SK-N-SH (cell line): ENCODE results near the gene AXIN2. TPM values are rescaled to one million over a fixed set of nuclear protein-coding genes. Genes with fewer than 3 reads are reported as not detected.

Experiments
- CTCF ChIA-PET: fragments of 300-600, 350-600 bp; formaldehyde crosslinking; extraction: SDS; loops from one replicate; lab custom pipeline; 2021; lab: Yijun Ruan, JAX
- POLR2A ChIA-PET: fragments of 350-600 bp; sonication (Branson Sonifier 250); formaldehyde crosslinking; extraction: SDS; loops from one replicate; lab custom pipeline; 2020; ENCODE audit warnings: antibody characterized with exemption, inconsistent platforms; lab: Yijun Ruan, JAX
- DNase-seq: peaks from one replicate; pipeline ENCODE4 v3.0.0; 2012
- H2AFZ ChIP-seq: fragments of 200-600 bp; sonication (generic); 2 replicates; pipeline ENCODE4 v1.8.1; 2016; ENCODE audit warnings: antibody characterized with exemption, mild to moderate bottlenecking, low read depth
- H3F3A ChIP-seq: fragments of 200-600 bp; sonication (generic); replicated peaks from 2 replicates; pipeline ENCODE3; 2016; ENCODE audit warnings: antibody characterized with exemption, mild to moderate bottlenecking; ENCODE audit not compliant: insufficient read depth
- H3K27ac ChIP-seq, 2 experiments: fragments of 200-500 bp in 1 of 2; fragments of 200-600 bp in 1 of 2; sonication (Bioruptor generic) in 1 of 2; sonication (generic), shearing (Covaris generic) in 1 of 2; 2 replicates each; pipeline versions ENCODE4 v1.5.1 to v1.6.1; 2014 to 2016; ENCODE audit warnings: low read depth in 2 of 2, inconsistent platforms in 1 of 2, low read length in 1 of 2, mild to moderate bottlenecking in 1 of 2, mixed read lengths in 1 of 2
- H3K27me3 ChIP-seq: fragments of 200-600 bp; sonication (generic), shearing (Covaris generic); 2 replicates; pipeline ENCODE4 v1.6.1; 2016; ENCODE audit warnings: mixed run types; ENCODE audit not compliant: insufficient read depth
- H3K36me3 ChIP-seq, 2 experiments: fragments of 200-500 bp in 1 of 2; fragments of 200-600 bp in 1 of 2; sonication (Bioruptor generic) in 1 of 2; sonication (generic) in 1 of 2; replicated peaks in 1 of 2; 2 replicates each; pipeline versions ENCODE3 to v1.5.1; 2014 to 2016; ENCODE audit warnings: low read length in 1 of 2, mild to moderate bottlenecking in 1 of 2; ENCODE audit not compliant: insufficient read depth in 2 of 2, control insufficient read depth in 1 of 2
- H3K4me1 ChIP-seq, 2 experiments: fragments of 200-500 bp in 1 of 2; fragments of 200-600 bp in 1 of 2; sonication (Bioruptor generic) in 1 of 2; sonication (generic), shearing (Covaris generic) in 1 of 2; 2 replicates each; pipeline versions ENCODE4 v1.5.1 to v1.6.1; 2014 to 2016; ENCODE audit warnings: low read depth in 1 of 2, low read length in 1 of 2, mixed run types in 1 of 2; ENCODE audit not compliant: insufficient read depth in 2 of 2, control insufficient read depth in 1 of 2
- H3K4me2 ChIP-seq: fragments of 200-600 bp; sonication (generic), shearing (Covaris generic); 2 replicates; pipeline ENCODE4 v1.6.1; 2017; ENCODE audit warnings: mixed run types
- H3K4me3 ChIP-seq, 2 experiments: fragments of 200-500 bp in 1 of 2; fragments of 200-600 bp in 1 of 2; sonication (Bioruptor generic) in 1 of 2; sonication (generic), shearing (Covaris generic) in 1 of 2; 2 replicates each; pipeline versions ENCODE4 v1.5.1 to v1.8.1; 2014 to 2016; ENCODE audit warnings: low read depth in 2 of 2, inconsistent platforms in 1 of 2, low read length in 1 of 2, mild to moderate bottlenecking in 1 of 2, mixed read lengths in 1 of 2, moderate library complexity in 1 of 2
- H3K79me2 ChIP-seq: fragments of 200-600 bp; sonication (generic); 2 replicates; pipeline ENCODE4 v1.8.1; 2017; ENCODE audit warnings: mild to moderate bottlenecking; ENCODE audit not compliant: insufficient read depth
- H3K9ac ChIP-seq: fragments of 200-600 bp; sonication (generic); 2 replicates; pipeline ENCODE4 v1.6.1; 2017; ENCODE audit warnings: mixed run types
- H3K9me2 ChIP-seq: fragments of 200-600 bp; sonication (generic); 2 replicates; pipeline ENCODE4 v1.6.1; 2017; ENCODE audit warnings: mixed run types
- H3K9me3 ChIP-seq: fragments of 200-600 bp; sonication (generic); 2 replicates; pipeline ENCODE4 v1.6.1; 2017; ENCODE audit warnings: mixed run types, mild to moderate bottlenecking, moderate library complexity
- H4K20me1 ChIP-seq: fragments of 200-600 bp; sonication (generic); 2 replicates; pipeline ENCODE4 v1.6.1; 2017; ENCODE audit warnings: mild to moderate bottlenecking, mixed run types; ENCODE audit not compliant: insufficient read depth
- ELF1 ChIP-seq: IDR thresholded peaks from 2 replicates; pipeline ENCODE4 v1.4.0; 2012
- FOSL2 ChIP-seq: IDR thresholded peaks from 2 replicates; pipeline ENCODE4 v1.4.0; 2012; ENCODE audit warnings: low read depth, mild to moderate bottlenecking, moderate library complexity, borderline replicate concordance
- FOXM1 ChIP-seq: IDR thresholded peaks from 2 replicates; pipeline ENCODE4 v1.4.0; 2012; ENCODE audit warnings: low read depth, mild to moderate bottlenecking
- MAX ChIP-seq: IDR thresholded peaks from 2 replicates; pipeline ENCODE4 v1.4.0; 2012; ENCODE audit warnings: low read depth
- MEF2A ChIP-seq: IDR thresholded peaks from 2 replicates; pipeline ENCODE4 v1.4.0; 2012; ENCODE audit warnings: low read depth, borderline replicate concordance
- NFIC ChIP-seq: IDR thresholded peaks from 2 replicates; pipeline ENCODE4 v1.4.0; 2012; ENCODE audit warnings: borderline replicate concordance
- NRF1 ChIP-seq: IDR thresholded peaks from 2 replicates; pipeline ENCODE4 v1.6.1; 2012; ENCODE audit warnings: low read depth, mild to moderate bottlenecking, low read length
- PBX3 ChIP-seq: IDR thresholded peaks from 2 replicates; pipeline ENCODE4; 2012
- RAD21 ChIP-seq: IDR thresholded peaks from 2 replicates; pipeline ENCODE4 v1.6.1; 2012; ENCODE audit warnings: mild to moderate bottlenecking, low read length
- RCOR1 ChIP-seq: fragments of 150-350 bp; IDR thresholded peaks from 2 replicates; pipeline ENCODE4 v1.6.1; 2017; ENCODE audit warnings: antibody characterized with exemption, low read length
- RFX5 ChIP-seq: IDR thresholded peaks from 2 replicates; pipeline ENCODE4 v1.6.1; 2012; ENCODE audit warnings: mild to moderate bottlenecking, improper control_type of control experiment, low read length
- RXRA ChIP-seq: IDR thresholded peaks from 2 replicates; pipeline ENCODE4 v1.4.0; 2012; ENCODE audit warnings: low read depth, mild to moderate bottlenecking, borderline replicate concordance
- SIN3A ChIP-seq: IDR thresholded peaks from 2 replicates; pipeline ENCODE4 v1.6.1; 2012; ENCODE audit warnings: low read depth, mild to moderate bottlenecking, low read length, moderate library complexity, borderline replicate concordance
- SMC3 ChIP-seq: IDR thresholded peaks from 2 replicates; pipeline ENCODE4 v1.6.1; 2012; ENCODE audit warnings: low read depth, low read length, improper control_type of control experiment
- TCF12 ChIP-seq: IDR thresholded peaks from 2 replicates; pipeline ENCODE4 v1.4.0; 2012
- WGBS: methylation state at CpG from one replicate; pipeline ENCODE4 v1.1.6; 2017; ENCODE audit warnings: low lambda C conversion rate; 5-methylcytosine and 5-hydroxymethylcytosine counted together
- polyA plus RNA-seq, 3 experiments: library from polyadenylated mRNA; depleted of rRNA; stranded (reverse); fragments of >200 nt; gene quantifications; 2 replicates each; pipeline ENCODE4 v1.2.3, GENCODE V29; 2012
- TF ChIP-seq, protein P1 (sequence below): IDR thresholded peaks from 2 replicates; pipeline ENCODE4 v1.4.0; 2012; ENCODE audit warnings: low read depth, borderline replicate concordance

The AXIN2 gene
- polyA plus RNA-seq, 1 of the 3 experiments (the other 2 are of a cell fraction), result 8.3 TPM

DNA sequence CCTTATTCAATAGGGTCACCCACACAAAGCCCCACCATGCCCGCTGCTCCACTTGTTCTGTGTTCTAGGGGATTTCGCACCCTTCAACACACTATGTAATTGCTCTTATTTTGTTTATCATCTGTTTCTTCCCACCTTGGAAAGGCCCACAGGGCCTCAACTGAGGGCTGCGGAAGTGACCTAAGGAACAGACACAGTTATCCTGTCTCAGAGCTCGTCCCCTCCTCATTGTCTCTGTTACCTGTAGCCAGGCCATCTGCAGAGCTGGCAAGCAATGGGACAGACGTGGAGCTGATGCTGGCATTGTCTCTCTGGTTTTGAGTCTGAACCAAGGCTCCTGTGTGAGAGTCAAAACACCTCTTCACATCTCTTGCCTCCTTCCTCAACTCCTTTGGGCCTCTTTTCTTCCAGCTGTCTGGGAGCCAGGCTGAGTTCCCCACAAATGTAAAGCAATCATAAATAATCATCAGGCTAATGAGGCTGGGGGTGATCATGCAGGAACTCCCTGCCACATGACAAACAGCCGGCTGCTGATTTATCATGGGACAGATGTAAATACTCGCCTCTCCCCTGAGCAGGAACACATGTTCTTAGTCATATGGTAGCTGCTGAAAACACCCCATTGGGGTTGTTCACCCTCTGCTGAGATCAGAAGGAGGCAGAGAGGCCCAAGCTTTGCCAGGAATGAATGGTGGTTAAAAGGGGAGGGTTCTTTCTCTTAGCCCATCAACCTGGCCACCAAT is 71.9 kb downstream of the AXIN2 start:
- Histone ChIP-seq H3K4me2 (no peak overlapping the region), H3K4me1 (no peaks in the 10 kb centered on the region), H2AFZ (no peak overlapping the region), H3K36me3 (no peaks in the 10 kb centered on the region), H3K27ac (no peak overlapping the region), H3K4me3 (no peak overlapping the region), H3K9me3 (no peaks in the 10 kb centered on the region), H3K79me2 (no peaks in the 10 kb centered on the region), H3F3A (no peaks in the 10 kb centered on the region), H3K27me3 (no peaks in the 10 kb centered on the region; the same call in 1 of the 2 replicates), H3K9me2 (no peaks in the 10 kb centered on the region), H4K20me1 (no peaks in the 10 kb centered on the region), H3K9ac (no peak overlapping the region)
- 53% methylated on average over 7 of the region's 7 CpGs for WGBS
- DNase-seq, result no peak
- TF ChIP-seq NFIC, result no peak
- TF ChIP-seq RAD21, result no peak
- TF ChIP-seq, protein P1, sequence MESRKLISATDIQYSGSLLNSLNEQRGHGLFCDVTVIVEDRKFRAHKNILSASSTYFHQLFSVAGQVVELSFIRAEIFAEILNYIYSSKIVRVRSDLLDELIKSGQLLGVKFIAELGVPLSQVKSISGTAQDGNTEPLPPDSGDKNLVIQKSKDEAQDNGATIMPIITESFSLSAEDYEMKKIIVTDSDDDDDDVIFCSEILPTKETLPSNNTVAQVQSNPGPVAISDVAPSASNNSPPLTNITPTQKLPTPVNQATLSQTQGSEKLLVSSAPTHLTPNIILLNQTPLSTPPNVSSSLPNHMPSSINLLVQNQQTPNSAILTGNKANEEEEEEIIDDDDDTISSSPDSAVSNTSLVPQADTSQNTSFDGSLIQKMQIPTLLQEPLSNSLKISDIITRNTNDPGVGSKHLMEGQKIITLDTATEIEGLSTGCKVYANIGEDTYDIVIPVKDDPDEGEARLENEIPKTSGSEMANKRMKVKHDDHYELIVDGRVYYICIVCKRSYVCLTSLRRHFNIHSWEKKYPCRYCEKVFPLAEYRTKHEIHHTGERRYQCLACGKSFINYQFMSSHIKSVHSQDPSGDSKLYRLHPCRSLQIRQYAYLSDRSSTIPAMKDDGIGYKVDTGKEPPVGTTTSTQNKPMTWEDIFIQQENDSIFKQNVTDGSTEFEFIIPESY, result no peak
- TF ChIP-seq RFX5, result no peak
- TF ChIP-seq MEF2A, result no peak
- no peak for TF ChIP-seq FOSL2
- no peak for TF ChIP-seq TCF12
- TF ChIP-seq RXRA, result no peak
- TF ChIP-seq SMC3, result no peak
- no peak for TF ChIP-seq NRF1
- TF ChIP-seq ELF1, result no peak
- TF ChIP-seq MAX, result no peak
- TF ChIP-seq SIN3A, result no peak
- CTCF ChIA-PET, result interaction anchor here (0.6 to 0.7 kb wide), 2 partner anchors 194 to 195 kb away, joined by 3 read pairs; no protein-coding TSS in a partner anchor
- POLR2A ChIA-PET, result no interaction called here

DNA sequence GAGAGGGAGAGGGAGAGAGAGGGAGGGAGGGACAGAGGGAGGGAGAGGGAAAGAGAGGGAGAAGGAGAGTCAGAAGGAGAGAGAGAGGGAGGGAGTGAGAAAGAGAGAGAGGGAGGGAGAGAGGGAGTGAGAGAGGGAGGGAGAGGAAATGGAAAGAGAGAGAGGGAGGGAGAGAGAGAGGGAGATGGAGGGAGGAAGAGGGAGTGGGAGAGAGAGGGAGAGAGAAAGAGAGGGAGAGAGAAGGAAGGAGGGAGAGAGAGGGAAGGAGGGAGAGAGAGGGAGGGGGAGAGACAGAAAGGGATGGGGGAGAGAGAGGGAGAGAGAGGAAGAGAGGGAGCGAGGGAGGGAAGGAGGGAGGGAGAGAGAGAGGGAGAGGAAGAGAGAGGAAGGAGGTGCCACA is 72.8 kb downstream of the AXIN2 start:
- H3K4me3 ChIP-seq, result no peak overlapping the region
- no peaks in the 10 kb centered on the region for H3K4me1 ChIP-seq
- H3K36me3 ChIP-seq, result no peaks in the 10 kb centered on the region
- DNase-seq, result no peak
- no peak overlapping the region for H2AFZ ChIP-seq
- no peaks in the 10 kb centered on the region for H3K9me2 ChIP-seq
- H3K27me3 ChIP-seq, result no peaks in the 10 kb centered on the region; the same call in 1 of the 2 replicates
- no peaks in the 10 kb centered on the region for H3F3A ChIP-seq
- POLR2A ChIA-PET, result no interaction called here
- no peak overlapping the region for H3K4me2 ChIP-seq
- H4K20me1 ChIP-seq, result no peaks in the 10 kb centered on the region
- TF ChIP-seq FOXM1 (no peak), RCOR1 (no peak), PBX3 (no peak), RAD21 (no peak)
- H3K79me2 ChIP-seq, result no peaks in the 10 kb centered on the region
- CTCF ChIA-PET, result no interaction called here
- H3K9ac ChIP-seq, result no peak overlapping the region
- H3K27ac ChIP-seq, result no peak overlapping the region
- 66% methylated on average over 1 of the region's 1 CpG for WGBS
- no peaks in the 10 kb centered on the region for H3K9me3 ChIP-seq
